Epithelial cell of esophagus (primary cell): ENCODE data around the gene SLC16A11.

Experiments
- DNase-seq: peaks from one replicate; pipeline ENCODE4 v3.0.0; 2010; ENCODE audit warnings: low read depth
- H3K4me3 ChIP-seq: 2 replicates; pipeline ENCODE4 v1.5.1; 2011; ENCODE audit warnings: mild to moderate bottlenecking, low read length, control low read depth
- CTCF ChIP-seq: IDR thresholded peaks from 2 replicates; pipeline ENCODE4 v1.5.1; 2011; ENCODE audit warnings: low read depth, mild to moderate bottlenecking, low read length, control low read depth, inconsistent platforms; ENCODE audit not compliant: insufficient read depth; ENCODE audit errors: missing control alignments

The SLC16A11 gene

GRCh38 chr17:7019367-7019766, 24.5 kb downstream of the SLC16A11 start:
- no peak overlapping the region for H3K4me3 ChIP-seq
- TF ChIP-seq CTCF, result no peak
- DNase-seq, result no peak

GRCh38 chr17:7018331-7018964, 25.4 kb downstream of the SLC16A11 start:
- H3K4me3 ChIP-seq, result no peak overlapping the region
- no peak for TF ChIP-seq CTCF
- no peak for DNase-seq

- no peak for DNase-seq
- H3K4me3 ChIP-seq, result no peak overlapping the region
- no peak for TF ChIP-seq CTCF
Observed at GRCh38 chr17:7017827-7018200, 26.1 kb downstream of the SLC16A11 start.

- TF ChIP-seq CTCF, result no peak
Observed at GRCh38 chr17:7016886-7017826, 26.7 kb downstream of the SLC16A11 start.

GRCh38 chr17:7016418-7016817, 27.5 kb downstream of the SLC16A11 start:
- DNase-seq, result no peak
- TF ChIP-seq CTCF, result no peak

More at GRCh38 chr17:7016886-7017826, 26.7 kb downstream of the SLC16A11 start:
- no peak for DNase-seq
- H3K4me3 ChIP-seq, result no peak overlapping the region

GRCh38 chr17:7014995-7015958, 28.6 kb downstream of the SLC16A11 start:
- peak; percentile 44 for DNase-seq
- TF ChIP-seq CTCF, result no peak
- peak overlapping the region; percentile 94 for H3K4me3 ChIP-seq

More at GRCh38 chr17:7016418-7016817, 27.5 kb downstream of the SLC16A11 start:
- H3K4me3 ChIP-seq, result no peak overlapping the region
